NCI-H345 (cell line): ENCODE data around the gene CALR.
A peak's percentile ranks its signal among the peaks of the same experiment; 100 is the strongest.
"Not testable (repeated sequence)": the region's sequence is repeated elsewhere in the genome, so short reads cannot be mapped to it uniquely, and the experiment has no call there.

Experiments
- DNase-seq: peaks from one replicate; lab custom pipeline; 2025; lab: John Stamatoyannopoulos, UW

The CALR gene

DNA sequence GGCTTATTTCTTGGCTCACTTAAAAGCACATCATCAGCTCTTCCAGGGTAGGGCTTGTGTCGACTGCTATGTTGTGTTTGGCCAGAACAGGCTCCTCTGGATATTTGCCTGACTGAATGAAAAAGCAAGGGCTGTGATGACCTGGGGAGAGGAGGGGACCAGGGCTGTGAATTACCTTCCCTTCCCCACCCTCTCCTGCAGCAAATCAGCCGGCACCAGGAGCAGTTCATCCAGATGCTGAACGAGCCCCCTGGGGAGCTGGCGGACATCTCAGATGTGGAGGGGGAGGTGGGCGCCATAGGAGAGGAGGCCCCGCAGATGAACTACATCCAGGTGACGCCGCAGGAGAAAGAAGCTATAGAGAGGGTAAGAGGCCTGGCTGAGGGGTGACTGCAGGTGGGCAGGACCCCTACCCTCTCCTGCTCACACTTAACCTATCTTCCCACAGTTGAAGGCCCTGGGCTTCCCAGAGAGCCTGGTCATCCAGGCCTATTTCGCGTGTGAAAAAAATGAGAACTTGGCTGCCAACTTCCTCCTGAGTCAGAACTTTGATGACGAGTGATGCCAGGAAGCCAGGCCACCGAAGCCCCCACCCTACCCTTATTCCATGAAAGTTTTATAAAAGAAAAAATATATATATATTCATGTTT is 14.2 kb downstream of the CALR start:
- DNase-seq: no peak

DNA sequence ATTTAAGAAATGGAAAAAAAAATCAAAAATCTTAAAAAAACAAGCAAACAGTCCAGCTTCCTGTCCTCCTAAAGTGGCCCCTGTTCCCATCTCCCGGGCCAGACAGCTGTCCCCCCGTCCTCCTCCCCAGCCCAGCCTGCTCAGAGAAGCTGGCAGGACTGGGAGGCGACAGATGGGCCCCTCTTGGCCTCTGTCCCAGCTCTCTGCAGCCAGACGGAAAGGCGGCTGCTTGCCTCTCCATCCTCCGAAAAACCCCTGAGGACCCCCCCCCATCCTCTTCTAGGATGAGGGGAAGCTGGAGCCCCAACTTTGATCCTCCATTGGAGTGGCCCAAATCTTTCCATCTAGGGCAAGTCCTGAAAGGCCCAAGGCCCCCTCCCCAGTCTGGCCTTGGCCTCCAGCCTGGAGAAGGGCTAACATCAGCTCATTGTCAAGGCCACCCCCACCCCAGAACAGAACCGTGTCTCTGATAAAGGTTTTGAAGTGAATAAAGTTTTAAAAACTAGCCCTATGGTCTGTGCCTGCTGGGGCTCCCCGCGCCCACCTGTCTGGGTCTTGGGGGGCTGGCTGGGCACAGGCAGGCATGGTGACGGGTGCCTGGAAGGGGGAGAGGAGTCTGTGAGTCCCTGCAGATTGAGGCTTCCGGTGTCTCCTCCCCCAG is 14.9 kb downstream of the CALR start:
- DNase-seq: no peak

DNA sequence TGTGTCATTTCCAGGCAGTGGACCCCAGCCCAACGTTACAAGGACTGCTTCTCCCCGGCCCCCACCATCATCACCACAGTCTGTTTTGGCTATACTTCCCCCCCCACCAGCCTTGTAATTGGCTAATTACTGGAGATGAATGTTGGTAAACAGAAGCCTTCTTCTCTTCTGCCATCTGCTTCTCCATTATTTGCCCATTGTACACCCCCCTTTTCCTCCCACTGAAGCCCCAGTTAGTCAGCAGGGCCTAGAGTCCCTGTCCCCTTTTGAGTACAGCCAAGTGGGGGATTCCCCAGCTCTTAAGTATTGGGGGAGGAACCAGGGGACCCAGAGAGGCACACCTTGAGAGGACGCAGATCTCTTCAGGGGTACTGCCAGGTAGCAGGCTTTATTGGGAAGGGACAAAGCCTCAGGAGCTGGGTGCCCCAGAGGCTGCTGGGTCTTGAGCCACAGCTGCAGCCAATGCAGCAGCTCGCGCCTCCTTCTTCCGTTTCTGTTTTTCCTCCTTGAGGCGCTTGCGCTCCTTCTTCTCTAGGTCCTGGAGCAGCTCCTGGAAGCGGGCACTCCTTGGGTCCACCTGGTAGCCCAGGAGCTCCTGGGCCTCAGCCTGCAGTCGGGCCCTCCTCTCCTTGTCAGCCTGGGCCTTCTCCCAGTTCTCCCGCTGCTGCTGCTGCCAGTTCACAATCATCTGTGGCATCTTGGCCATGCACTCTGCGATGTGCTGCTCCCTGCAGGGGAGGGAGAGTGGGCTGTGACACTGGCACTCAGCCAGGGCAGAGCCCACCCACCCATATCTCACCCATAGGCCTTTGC is 15.6 kb downstream of the CALR start:
- DNase-seq: no peak

GRCh38 chr19:12954612-12954962 is 16.2 kb downstream of the CALR start:
- no peak for DNase-seq

DNA sequence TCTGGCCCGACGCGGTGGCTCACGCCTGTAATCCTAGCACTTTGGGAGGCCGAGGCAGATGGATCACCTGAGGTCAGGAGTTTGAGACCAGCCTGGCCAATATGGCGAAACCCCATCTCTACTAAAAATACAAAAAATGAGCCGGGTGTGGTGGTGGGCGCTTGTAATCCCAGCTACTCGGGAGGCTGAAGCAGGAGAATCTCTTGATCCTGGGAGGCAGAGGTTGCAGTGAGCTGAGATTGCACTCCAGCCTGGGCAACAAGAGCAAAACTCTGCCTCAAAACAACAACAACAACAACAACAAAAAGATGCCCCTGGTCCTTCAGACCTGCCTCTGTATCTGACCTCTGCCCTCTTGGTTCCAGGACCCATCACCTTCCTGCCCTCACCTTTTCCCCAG is 17.2 kb downstream of the CALR start:
- DNase-seq: not testable (repeated sequence)

GRCh38 chr19:12955996-12956395 is 17.6 kb downstream of the CALR start:
- no peak for DNase-seq

- DNase-seq: peak; percentile 39
Measured at GRCh38 chr19:12956446-12957388, 18.3 kb downstream of the CALR start, which contains the start of gene GADD45GIP1. Gene GADD45GIP1 (minus strand): TSS chr19:12957223. CDS start chr19:12957212, 11 bp downstream.

DNA sequence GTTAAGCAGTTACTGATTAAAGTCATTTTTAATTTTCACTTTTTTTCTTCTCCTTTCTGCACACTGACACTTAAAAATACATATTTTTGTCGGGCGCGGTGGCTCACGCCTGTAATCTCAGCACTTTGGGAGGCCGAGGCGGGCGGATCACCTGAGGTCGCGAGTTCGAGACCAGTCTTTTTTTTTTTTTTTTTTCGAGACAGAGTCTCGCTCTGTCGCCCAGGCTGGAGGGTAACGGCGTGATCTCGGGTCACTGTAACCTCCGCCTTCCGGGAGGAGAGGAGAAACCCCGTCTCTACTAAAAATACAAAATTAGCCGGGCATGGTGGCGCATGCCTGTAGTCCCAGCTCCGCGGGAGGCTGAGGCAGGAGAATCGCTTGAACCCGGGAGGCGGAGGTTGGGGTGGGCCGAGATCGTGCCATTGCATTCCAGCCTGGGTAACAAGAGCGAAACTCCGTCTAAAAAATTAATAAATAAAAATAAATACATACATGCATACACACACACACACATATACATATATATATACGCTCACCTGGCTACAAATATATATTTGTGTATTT is 19.1 kb downstream of the CALR start:
- not testable (repeated sequence) for DNase-seq

DNA sequence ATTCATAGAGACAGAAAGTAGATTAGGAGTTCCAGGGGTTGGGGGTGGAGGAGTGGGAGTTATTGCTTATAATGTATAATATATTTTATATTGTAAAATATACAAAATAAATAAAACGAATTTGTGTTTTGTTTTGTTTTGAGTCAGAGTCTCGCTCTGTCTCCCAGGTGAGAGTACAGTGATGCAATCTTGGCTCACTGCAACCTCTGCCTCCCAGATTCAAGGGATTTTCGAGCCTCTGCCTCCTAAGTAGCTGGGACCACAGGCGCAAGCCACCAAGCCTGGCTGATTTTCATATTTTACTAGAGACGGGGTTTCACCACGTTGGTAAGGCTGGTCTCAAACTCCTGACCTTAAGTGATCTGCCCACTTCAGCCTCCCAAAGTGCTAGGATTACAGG is 21.1 kb downstream of the CALR start:
- no peak for DNase-seq

GRCh38 chr19:12965017-12965811 is 26.8 kb downstream of the CALR start:
- DNase-seq: peak; percentile 44

- DNase-seq: no peak
Measured at GRCh38 chr19:12965812-12966135, 27.4 kb downstream of the CALR start.

DNA sequence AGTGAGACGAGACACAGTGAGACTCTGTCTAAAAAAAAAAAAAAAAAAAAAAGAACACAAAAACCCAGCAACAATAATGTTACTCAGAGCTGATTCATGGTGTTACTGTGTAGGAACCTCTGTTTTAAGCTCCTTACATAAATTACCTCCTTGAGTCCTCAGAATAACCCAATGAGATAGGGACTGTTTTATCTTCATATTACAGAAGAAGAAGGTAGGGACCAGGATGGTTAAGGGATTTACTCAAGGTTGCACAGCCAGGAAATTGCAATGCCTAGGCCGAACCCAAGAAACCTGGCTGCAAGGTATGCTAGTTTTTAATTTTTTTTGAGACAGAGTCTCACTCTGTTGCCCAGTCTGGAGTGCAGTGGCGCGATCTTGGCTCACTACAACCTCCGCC is 29.5 kb downstream of the CALR start:
- no peak for DNase-seq

- no peak for DNase-seq
Measured at GRCh38 chr19:12969292-12969988, 31.0 kb downstream of the CALR start, which contains the start of gene DAND5. Gene DAND5 (plus strand): TSS chr19:12969576. CDS start chr19:12969661, 85 bp downstream.

DNA sequence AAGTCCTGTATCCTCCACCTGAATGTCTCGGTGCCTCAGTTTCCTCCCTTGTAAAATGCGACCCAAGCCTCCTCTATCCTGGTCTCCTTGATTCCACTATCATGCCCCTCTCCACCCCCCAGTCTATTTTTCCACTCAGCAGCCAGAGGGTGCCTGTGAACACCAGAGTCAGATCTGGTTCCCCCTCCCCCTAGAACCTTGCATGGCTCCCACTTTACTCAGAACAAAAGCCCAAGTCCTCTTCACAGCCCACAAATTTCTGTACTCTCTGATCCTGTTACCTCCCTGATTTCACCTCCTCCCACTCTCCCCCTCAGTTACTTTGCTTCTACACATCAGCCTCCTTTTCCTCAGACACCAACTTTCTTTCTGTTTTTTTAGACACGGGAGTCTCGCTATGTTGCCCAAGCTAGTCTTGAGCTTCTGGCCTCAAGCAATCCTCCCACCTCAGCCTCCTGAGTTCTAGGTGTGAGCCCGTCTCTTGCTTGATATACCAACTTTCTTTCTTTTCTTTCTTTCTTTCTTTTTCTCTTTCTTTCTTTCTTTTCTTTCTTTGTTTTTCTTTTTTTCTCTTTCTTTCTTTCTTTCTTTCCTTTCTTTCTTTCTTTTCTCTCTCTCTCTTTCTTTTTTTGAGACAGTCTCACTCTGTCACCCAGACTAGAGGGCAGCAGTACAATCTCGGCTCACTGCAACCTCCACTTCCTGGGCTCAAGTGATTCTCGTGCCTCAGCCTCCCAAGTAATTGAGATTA is 31.8 kb downstream of the CALR start:
- no peak for DNase-seq

DNA sequence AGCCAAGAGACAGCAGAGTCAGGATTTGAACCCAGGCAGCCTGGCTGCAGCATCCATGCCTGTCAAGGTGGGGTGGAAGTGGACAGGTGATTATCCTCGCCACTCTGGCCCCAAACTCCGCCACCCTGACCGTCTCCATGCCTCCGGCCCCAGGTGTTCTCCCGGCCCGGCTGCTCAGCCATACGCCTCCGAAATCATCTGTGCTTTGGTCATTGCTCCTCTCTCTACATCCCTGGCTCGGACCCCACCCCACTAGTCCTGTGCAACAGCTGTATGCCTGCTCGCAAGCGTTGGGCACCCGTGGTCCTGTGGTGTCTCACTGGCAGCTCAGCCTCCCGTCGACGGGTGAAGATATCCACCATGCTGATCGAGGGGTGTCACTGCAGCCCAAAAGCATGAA is 34.8 kb downstream of the CALR start:
- DNase-seq: no peak

DNA sequence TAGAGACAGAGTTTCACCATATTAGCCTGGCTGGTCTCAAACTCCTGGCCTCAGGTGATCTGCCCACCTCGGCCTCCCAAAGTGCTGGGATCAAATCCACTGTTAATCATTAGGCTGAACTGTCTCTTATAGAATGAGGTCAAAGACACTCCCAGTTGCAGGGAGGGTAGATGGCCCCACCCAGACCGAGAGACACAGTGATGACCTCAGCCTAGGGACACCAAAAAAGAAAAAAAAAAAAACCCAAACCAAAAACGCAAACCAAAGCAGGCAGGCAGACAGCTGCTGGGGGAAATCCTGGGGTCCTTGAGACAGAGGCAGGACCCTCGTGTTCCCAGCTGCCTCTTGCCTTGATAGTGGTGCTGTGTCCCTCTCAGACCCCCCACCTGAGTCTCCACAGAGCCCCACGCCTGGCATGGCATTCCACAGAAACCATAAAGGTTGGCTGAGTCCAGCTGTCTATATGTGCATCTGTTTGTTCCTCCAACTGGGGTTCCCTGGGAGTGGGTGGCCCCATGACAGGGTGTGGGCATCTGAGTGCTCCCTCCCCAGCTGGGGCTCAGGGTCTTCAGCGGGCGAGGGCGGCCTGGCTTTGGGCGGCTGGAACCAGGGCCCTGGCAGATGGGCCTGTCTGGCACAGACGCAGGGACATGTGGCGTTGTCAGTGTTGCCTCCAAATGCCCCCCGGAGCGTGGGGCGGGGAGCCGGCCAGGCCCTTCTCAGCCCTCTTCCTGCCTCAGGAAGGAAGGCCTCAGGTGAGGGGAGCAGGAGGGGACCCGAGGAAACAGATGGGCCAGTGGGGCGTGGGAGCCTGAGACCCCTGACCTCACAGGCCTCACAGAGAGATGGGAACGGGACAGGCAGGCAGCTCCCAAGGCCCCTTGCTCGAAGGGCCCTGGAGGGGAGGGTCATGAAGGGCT is 36.2 kb downstream of the CALR start:
- DNase-seq: no peak

GRCh38 chr19:12975221-12975741 is 36.9 kb downstream of the CALR start:
- no peak for DNase-seq

- DNase-seq: not testable (repeated sequence)
Measured at GRCh38 chr19:12976109-12976508, 37.7 kb downstream of the CALR start.
